ENCODE measurements around the gene SPSB1. TPM values are rescaled to one million over a fixed set of nuclear protein-coding genes. Genes with fewer than 3 reads are reported as not detected.

Gene SPSB1
- total RNA-seq, 1 experiment from 2014 or later, result 18.2 TPM

- no peaks in the 10 kb centered on the region for H3K36me3 ChIP-seq (ENCODE audit: control insufficient read depth, insufficient read depth, low read length)
- DNase-seq, result no peak
- H3K4me3 ChIP-seq (ENCODE audit: low read depth, low read length), result no peak overlapping the region
- peaks cover 6% of the 10 kb centered on the region for H3K4me1 Mint-ChIP-seq (ENCODE audit: low read depth, unreplicated experiment)
- no peaks in the 10 kb centered on the region for H3K27me3 ChIP-seq (replicated peaks; ENCODE audit: control insufficient read depth, insufficient read depth, low read length)
- H3K4me3 Mint-ChIP-seq (ENCODE audit: unreplicated experiment), result no peak overlapping the region
- H3K9me3 ChIP-seq, result no peaks in the 10 kb centered on the region
- ChIA-PET POLR2A (no interaction called here), CTCF (no interaction called here)
- no peak overlapping the region for H3K27ac Mint-ChIP-seq (ENCODE audit: unreplicated experiment)
- H3K27me3 Mint-ChIP-seq (ENCODE audit: insufficient read depth, unreplicated experiment), result no peaks in the 10 kb centered on the region
- no peak for TF ChIP-seq CTCF (IDR thresholded peaks at IDR 0.05; ENCODE audit: insufficient read depth in 1 of 2, low read depth in 1 of 2, low read length in 1 of 2, severe bottlenecking in 1 of 2, unreplicated experiment in 1 of 2)
- H3K36me3 Mint-ChIP-seq (ENCODE audit: insufficient read depth, unreplicated experiment), result no peaks in the 10 kb centered on the region
- H3K4me1 ChIP-seq, result peaks cover 12% of the 10 kb centered on the region
- intact Hi-C loops (cut with micrococcal nuclease; ENCODE audit: unreplicated experiment), result no loop called here
- H3K9me3 Mint-ChIP-seq (ENCODE audit: unreplicated experiment), result no peaks in the 10 kb centered on the region
- BruUV-seq (replicated peaks), result no TSS peak
These were observed 46.5 kb upstream of the SPSB1 start for GRCh38 chr1:9246215-9246614.

- DNase-seq, result no peak
- ChIA-PET POLR2A (no interaction called here), CTCF (interaction anchor here (0.6 kb wide), 1 partner anchor 133 kb away, joined by 8 read pairs; no protein-coding TSS in a partner anchor)
- intact Hi-C loops (cut with micrococcal nuclease; ENCODE audit: unreplicated experiment), result no loop called here
- Mint-ChIP-seq H3K4me1 (ENCODE audit: low read depth, unreplicated experiment) (peaks cover 1% of the 10 kb centered on the region), H3K4me3 (ENCODE audit: unreplicated experiment) (no peak overlapping the region), H3K27me3 (ENCODE audit: insufficient read depth, unreplicated experiment) (no peaks in the 10 kb centered on the region), H3K27ac (ENCODE audit: unreplicated experiment) (no peak overlapping the region), H3K9me3 (ENCODE audit: unreplicated experiment) (no peaks in the 10 kb centered on the region), H3K36me3 (ENCODE audit: insufficient read depth, unreplicated experiment) (no peaks in the 10 kb centered on the region)
- Histone ChIP-seq H3K9me3 (no peaks in the 10 kb centered on the region), H3K4me3 (ENCODE audit: low read depth, low read length) (no peak overlapping the region), H3K36me3 (ENCODE audit: control insufficient read depth, insufficient read depth, low read length) (no peaks in the 10 kb centered on the region), H3K4me1 (peaks cover 12% of the 10 kb centered on the region), H3K27me3 (replicated peaks; ENCODE audit: control insufficient read depth, insufficient read depth, low read length) (no peaks in the 10 kb centered on the region)
- BruUV-seq (replicated peaks), result no TSS peak
- TF ChIP-seq CTCF (IDR thresholded peaks at IDR 0.05; ENCODE audit: insufficient read depth in 1 of 2, low read depth in 1 of 2, low read length in 1 of 2, severe bottlenecking in 1 of 2, unreplicated experiment in 1 of 2), result no peak
These were observed 45.6 kb upstream of the SPSB1 start for GRCh38 chr1:9246841-9247785.

GRCh38 chr1:9247894-9248293 is 44.8 kb upstream of the SPSB1 start:
- POLR2A ChIA-PET, result no interaction called here
- H3K27ac Mint-ChIP-seq (ENCODE audit: unreplicated experiment), result no peak overlapping the region

More at GRCh38 chr1:9247894-9248293, 44.8 kb upstream of the SPSB1 start:
- Mint-ChIP-seq H3K36me3 (ENCODE audit: insufficient read depth, unreplicated experiment) (no peaks in the 10 kb centered on the region), H3K4me1 (ENCODE audit: low read depth, unreplicated experiment) (peaks cover 2% of the 10 kb centered on the region), H3K4me3 (ENCODE audit: unreplicated experiment) (no peak overlapping the region), H3K9me3 (ENCODE audit: unreplicated experiment) (no peaks in the 10 kb centered on the region), H3K27me3 (ENCODE audit: insufficient read depth, unreplicated experiment) (no peaks in the 10 kb centered on the region)
- peaks cover 15% of the 10 kb centered on the region for H3K4me1 ChIP-seq
- H3K36me3 ChIP-seq (ENCODE audit: control insufficient read depth, insufficient read depth, low read length), result no peaks in the 10 kb centered on the region
- no TSS peak for BruUV-seq (replicated peaks)
- no peak for TF ChIP-seq CTCF (IDR thresholded peaks at IDR 0.05; ENCODE audit: insufficient read depth in 1 of 2, low read depth in 1 of 2, low read length in 1 of 2, severe bottlenecking in 1 of 2, unreplicated experiment in 1 of 2)
- intact Hi-C loops (cut with micrococcal nuclease; ENCODE audit: unreplicated experiment), result no loop called here
- DNase-seq, result no peak
- H3K27me3 ChIP-seq (replicated peaks; ENCODE audit: control insufficient read depth, insufficient read depth, low read length), result no peaks in the 10 kb centered on the region
- CTCF ChIA-PET, result no interaction called here
- H3K9me3 ChIP-seq, result no peaks in the 10 kb centered on the region
- no peak overlapping the region for H3K4me3 ChIP-seq (ENCODE audit: low read depth, low read length)

All from Caco-2 (cell line).